Ureter (tissue), 1 donor: ENCODE measurements around the gene STXBP4. TPM values are rescaled to one million over a fixed set of nuclear protein-coding genes. Genes with fewer than 3 reads are reported as not detected.
"Not testable (repeated sequence)": the region's sequence is repeated elsewhere in the genome, so short reads cannot be mapped to it uniquely, and the experiment has no call there.

ENCODE experiments used
- DNase-seq: peaks from one replicate; pipeline ENCODE4 v3.0.0-alpha.2; 2020; ENCODE audit warnings: low spot score
- total RNA-seq: library from RNA; stranded (reverse); gene quantifications from one replicate; pipeline ENCODE4 v1.2.4, GENCODE V29; 2023
- donor health status: DM: yes; HTN: yes; CAD: no.

The STXBP4 gene
- total RNA-seq, 1 donor from 2014 or later = 19.3 TPM

- peak; percentile 46 for DNase-seq
Measured at GRCh38 chr17:55056526-55056925, 88.0 kb downstream of the STXBP4 start.

DNA sequence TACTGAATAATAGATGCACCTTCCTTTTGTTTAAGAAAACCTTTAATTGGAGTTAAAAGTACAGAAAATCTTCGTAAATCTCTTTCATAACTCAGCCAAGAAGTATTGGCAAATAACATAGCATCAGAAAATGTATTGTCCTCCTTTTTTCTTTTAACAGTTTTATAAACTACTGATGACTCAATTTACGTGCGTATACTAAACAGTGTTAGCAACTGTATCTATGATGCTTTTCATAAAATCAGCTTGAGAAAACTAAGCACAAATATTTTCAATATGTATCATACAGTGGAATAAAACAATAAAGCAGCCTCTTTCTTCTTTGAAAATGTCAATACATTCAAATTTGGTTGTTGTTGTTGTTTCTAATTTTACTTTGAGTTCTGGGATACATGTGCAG is 88.6 kb downstream of the STXBP4 start:
- DNase-seq = no peak

- DNase-seq = no peak
Measured at GRCh38 chr17:55059724-55060123, 91.2 kb downstream of the STXBP4 start.

DNA sequence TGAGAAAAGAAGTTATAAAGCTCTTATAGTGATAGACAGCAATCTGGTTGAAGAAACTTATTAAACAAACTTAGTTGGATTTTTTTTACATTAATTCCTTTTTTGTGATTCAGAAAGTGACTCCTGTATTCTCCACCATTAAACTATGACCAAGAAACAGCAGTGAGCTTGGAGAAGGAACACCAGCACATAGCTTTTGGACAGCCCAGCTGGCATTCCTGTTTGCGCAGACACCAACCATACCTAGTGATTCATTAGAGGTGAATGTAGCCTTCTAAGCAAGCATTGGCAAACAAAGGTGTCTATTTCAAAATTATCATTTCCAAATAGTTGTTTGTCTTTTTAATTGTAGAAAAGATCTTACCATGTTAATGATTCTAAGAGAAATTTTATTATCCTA is 94.4 kb downstream of the STXBP4 start:
- DNase-seq = no peak

GRCh38 chr17:55063885-55064874 is 95.6 kb downstream of the STXBP4 start:
- DNase-seq = no peak

GRCh38 chr17:55067697-55068439 is 99.3 kb downstream of the STXBP4 start:
- DNase-seq = no peak

DNA sequence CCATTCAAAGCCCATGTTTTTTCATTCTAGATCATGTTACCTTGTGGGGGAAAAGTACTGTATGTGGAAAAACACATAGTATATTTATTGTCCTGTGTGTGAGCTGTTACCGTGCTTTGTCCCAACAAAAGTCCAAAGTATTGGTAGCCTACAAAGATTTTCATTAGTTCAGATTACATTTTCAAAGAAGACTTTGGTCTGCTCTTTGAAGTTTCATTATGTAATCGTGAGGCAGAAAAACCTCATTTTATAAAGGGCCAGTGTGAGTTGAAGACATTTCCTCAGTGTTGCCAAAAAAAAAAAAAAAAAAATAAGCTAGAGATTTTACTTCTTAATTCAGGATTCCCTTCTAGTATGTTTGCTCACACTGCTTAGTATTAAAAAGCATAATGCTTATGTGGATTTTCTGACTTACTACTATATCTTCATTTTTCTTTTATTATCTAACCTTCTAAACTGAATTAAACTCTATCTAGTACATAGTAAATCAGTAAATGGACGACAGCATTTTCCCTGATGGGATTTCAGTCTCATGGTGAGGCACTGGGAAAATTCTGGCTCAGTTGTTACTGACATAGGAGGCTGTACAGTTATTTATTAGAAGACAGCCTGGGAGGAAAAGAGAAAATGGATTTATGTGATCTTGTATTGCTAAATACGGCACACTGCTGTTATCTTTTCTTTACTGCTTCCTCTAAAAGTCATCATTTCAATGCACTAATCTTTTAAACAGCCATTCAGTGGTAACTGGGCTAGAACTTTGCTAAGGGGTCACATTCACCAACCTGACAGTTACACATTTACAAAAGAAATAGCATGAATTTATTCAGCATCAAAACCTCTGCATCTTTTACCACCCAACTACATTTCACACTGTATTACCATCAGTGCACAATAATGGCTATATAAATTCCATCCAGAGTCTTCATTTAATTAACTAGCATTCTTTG is 100.6 kb downstream of the STXBP4 start:
- no peak for DNase-seq

GRCh38 chr17:55069983-55070529 is 101.5 kb downstream of the STXBP4 start:
- no peak for DNase-seq

DNA sequence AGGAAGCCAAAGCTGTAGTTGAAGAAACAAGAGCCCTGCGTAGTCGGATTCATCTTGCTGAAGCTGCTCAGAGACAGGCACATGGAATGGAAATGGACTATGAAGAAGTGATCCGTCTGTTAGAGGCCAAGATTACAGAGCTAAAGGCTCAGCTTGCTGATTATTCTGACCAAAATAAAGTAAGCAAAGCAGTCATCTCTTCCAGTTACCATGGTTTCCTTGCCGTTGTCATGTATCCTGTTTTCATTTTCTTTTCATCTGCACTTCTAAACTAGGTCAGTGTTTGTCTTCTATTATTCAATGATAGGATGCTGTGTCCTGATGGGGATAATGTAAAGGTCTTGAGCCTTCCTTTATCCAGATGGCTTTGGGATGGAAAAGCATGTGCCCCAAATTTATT is 104.3 kb downstream of the STXBP4 start:
- DNase-seq = no peak

GRCh38 chr17:55073467-55073866 is 104.9 kb downstream of the STXBP4 start:
- not testable (repeated sequence) for DNase-seq

- DNase-seq = no peak
Measured at GRCh38 chr17:55081559-55081958, 113.0 kb downstream of the STXBP4 start.

GRCh38 chr17:55086635-55087058 is 118.1 kb downstream of the STXBP4 start:
- no peak for DNase-seq

- DNase-seq = no peak
Measured at GRCh38 chr17:55089256-55089655, 120.7 kb downstream of the STXBP4 start.

DNA sequence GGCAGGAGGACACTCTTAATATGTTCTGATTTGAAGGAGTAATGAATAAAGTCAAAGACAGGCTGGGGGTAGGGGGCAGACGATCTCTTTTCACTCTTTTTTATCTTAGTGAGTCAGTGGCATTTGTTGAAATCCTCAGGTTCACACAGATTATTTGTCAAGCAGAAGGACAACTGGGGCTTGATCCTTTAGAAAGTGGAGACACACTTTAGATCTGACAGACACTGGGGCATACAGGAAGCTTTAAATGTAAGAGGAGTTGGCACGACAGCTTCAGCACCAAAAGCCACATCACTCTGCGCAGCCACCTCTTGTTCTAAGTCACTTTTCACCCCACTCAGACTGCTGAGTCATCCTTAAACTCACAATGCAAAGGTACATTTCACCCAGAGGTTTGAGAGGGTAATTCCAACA is 121.5 kb downstream of the STXBP4 start:
- no peak for DNase-seq

DNA sequence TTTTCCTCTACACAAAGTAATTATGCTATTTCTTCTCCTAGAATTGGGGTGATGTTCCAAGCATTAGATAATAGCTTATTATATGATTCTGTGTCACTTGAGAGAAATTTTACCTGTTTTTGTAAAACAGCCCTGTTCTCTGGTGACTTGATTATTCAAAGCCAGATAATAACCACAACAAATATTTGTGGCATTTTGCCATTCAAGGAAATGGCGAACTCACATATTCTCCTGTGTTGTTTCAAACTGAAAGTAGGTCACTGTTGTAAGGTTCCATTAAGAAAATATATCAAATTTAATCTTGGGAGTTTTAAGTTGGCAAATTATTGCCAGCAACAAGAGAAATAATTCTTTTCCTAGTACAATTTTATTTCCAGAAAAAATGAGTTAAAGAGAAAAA is 124.8 kb downstream of the STXBP4 start:
- DNase-seq = no peak

DNA sequence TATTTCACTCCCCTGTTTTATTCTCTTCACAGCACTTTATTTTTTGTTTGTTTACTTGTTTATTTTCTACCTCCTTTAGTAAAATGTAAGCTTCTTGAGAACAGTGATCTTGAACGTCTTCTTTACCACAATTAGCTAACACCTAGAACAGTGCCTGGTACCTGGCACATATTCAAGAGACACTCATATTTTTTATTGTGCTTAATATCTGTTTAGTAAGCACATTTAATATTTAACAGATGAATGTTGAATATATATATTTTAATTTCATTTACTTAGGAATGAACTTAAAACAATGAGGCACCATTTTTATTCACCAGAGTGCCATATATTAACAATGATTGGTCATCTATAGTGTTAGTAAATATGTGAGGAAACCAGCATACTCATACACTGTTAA is 130.2 kb downstream of the STXBP4 start:
- DNase-seq = no peak

DNA sequence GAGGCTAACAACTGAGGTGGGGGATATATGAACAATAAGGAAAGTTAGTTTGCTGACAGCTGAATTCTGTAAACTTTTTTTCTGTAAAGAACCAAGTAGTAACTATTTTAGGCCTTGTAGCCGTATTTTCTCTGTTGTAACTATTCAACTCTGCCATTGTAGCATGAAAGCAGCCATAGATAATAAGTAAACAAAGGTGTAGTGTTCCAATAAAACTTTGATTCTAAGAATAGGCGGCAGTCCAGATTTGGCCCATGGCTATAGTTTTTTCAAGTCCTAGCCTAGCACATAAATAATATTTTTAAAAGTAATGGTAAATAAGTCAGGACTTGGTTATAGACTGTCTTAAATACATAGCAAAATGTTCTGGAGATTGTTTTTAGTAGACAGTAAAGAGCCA is 142.0 kb downstream of the STXBP4 start:
- DNase-seq = no peak

GRCh38 chr17:55114283-55114682 is 145.7 kb downstream of the STXBP4 start:
- no peak for DNase-seq

DNA sequence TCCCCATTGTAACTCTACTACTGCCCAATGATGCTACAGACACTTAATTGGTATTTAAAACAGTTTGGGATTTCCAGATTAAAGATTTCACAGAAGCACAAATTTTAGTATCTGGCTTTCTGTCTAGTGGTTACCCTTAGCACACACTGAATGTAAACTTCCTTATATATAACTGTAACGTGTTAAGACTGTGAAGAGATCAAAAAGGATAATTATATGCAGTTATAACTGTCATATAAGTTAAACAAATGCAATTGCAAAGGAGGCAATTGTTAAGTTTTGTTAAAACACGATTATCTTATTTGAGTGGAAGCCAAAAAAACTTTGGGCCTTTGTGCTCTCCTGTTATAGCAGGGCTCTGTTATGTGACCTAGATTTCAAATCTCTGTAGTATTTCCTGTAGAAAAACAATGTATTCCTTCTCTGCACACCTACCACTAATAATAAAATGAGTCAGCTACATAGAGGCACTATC is 147.9 kb downstream of the STXBP4 start:
- DNase-seq = no peak

DNA sequence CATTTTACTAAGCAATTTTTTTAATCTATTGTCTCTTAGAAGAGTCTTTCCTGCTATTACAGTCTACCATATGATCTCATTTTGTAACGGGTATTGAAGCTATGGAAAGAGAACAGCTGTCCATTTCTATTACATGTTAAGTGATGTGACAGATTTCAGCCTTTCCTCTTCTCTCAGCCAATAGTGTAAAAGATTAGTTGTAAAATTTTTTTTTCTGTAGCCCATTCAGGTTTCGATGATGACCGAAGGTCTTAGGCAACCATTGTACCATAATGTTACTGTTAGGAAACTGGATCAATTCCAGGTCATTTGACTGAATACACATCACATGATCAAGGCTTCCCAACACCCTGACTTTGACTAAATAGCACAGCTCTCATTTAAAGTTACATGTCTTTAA is 148.6 kb downstream of the STXBP4 start:
- DNase-seq = no peak

DNA sequence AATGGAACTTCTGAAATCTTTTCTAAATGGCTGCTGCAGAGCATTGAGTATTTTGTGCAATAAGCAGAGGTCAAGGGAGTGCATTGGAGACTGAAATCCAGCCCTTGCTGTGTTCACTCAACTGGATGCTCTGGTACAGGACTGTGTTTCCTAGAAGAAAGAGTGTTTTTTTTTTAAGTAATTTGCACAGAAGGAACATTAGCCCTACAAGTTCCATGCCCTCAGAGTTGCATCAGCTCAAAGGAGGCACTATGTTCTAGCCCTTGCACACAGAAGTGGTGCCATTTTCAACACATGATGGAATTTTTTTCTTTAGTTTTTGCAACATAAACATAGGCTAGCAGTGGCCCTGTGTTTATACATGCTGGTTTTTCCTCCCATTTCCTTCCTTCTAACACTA is 152.1 kb downstream of the STXBP4 start:
- DNase-seq = no peak
